Neutrophil (primary cell): ENCODE results near the gene TMEM26.

ENCODE experiments used
- H3K27ac ChIP-seq: fragments of 200-600 bp; sonication (generic); 2 replicates; pipeline ENCODE4 v1.5.1; 2016; ENCODE audit warnings: mild to moderate bottlenecking, moderate library complexity
- H3K27me3 ChIP-seq: fragments of 200-600 bp; sonication (generic); 2 replicates; pipeline ENCODE4 v1.6.0; 2016; ENCODE audit warnings: mild to moderate bottlenecking
- H3K36me3 ChIP-seq: fragments of 200-600 bp; sonication (generic); 2 replicates; pipeline ENCODE4 v1.5.1; 2017
- H3K4me1 ChIP-seq, 2 experiments: fragments of 200-600 bp in 1 of 2; sonication (generic) in 1 of 2; 1 replicate in 1 of 2; 2 replicates in 1 of 2; pipeline versions ENCODE4 v1.5.1 to v1.6.1; 2013 to 2016; ENCODE audit warnings: low read depth in 1 of 2, low read length in 1 of 2, mild to moderate bottlenecking in 1 of 2, moderate library complexity in 1 of 2; ENCODE audit not compliant: control insufficient read depth in 1 of 2, insufficient read depth in 1 of 2
- H3K4me3 ChIP-seq, 2 experiments: fragments of 200-600 bp in 1 of 2; sonication (generic) in 1 of 2; 1 replicate in 1 of 2; 2 replicates in 1 of 2; pipeline ENCODE4 v1.5.1; 2013 to 2016; ENCODE audit warnings: low read depth in 1 of 2, low read length in 1 of 2, mild to moderate bottlenecking in 1 of 2, moderate library complexity in 1 of 2
- H3K9me3 ChIP-seq: fragments of 200-600 bp; sonication (generic); 2 replicates; pipeline ENCODE4 v1.5.1; 2016
- CTCF ChIP-seq: fragments of 200-600 bp; sonication (generic); IDR thresholded peaks from 2 replicates; pipeline ENCODE4 v1.5.1; 2016; ENCODE audit warnings: antibody characterized with exemption

Gene TMEM26

GRCh38 chr10:61376377-61376776, 76.8 kb downstream of the TMEM26 start:
- no peaks in the 10 kb centered on the region for H3K4me1 ChIP-seq
- TF ChIP-seq CTCF, result no peak
- no peaks in the 10 kb centered on the region for H3K9me3 ChIP-seq
- H3K27ac ChIP-seq, result no peak overlapping the region
- H3K36me3 ChIP-seq, result no peaks in the 10 kb centered on the region
- H3K27me3 ChIP-seq, result no peaks in the 10 kb centered on the region
- H3K4me3 ChIP-seq, result no peak overlapping the region

- no peaks in the 10 kb centered on the region for H3K27me3 ChIP-seq
- H3K4me1 ChIP-seq, result no peaks in the 10 kb centered on the region
- H3K27ac ChIP-seq, result no peak overlapping the region
- no peaks in the 10 kb centered on the region for H3K36me3 ChIP-seq
- no peak for TF ChIP-seq CTCF
- no peak overlapping the region for H3K4me3 ChIP-seq
- no peaks in the 10 kb centered on the region for H3K9me3 ChIP-seq
These were observed 86.8 kb downstream of the TMEM26 start for GRCh38 chr10:61366365-61366764.

- Histone ChIP-seq H3K36me3 (no peaks in the 10 kb centered on the region), H3K27me3 (no peaks in the 10 kb centered on the region), H3K4me1 (no peaks in the 10 kb centered on the region), H3K9me3 (no peaks in the 10 kb centered on the region), H3K27ac (no peak overlapping the region), H3K4me3 (no peak overlapping the region)
- TF ChIP-seq CTCF, result no peak
These were observed 88.6 kb downstream of the TMEM26 start for GRCh38 chr10:61364619-61365018.

- Histone ChIP-seq H3K27me3 (no peaks in the 10 kb centered on the region), H3K4me1 (no peaks in the 10 kb centered on the region), H3K36me3 (no peaks in the 10 kb centered on the region), H3K4me3 (no peak overlapping the region), H3K27ac (no peak overlapping the region), H3K9me3 (no peaks in the 10 kb centered on the region)
- no peak for TF ChIP-seq CTCF
These were observed 90.2 kb downstream of the TMEM26 start for GRCh38 chr10:61363006-61363405.

- H3K4me1 ChIP-seq, result no peaks in the 10 kb centered on the region
- no peak overlapping the region for H3K4me3 ChIP-seq
- no peaks in the 10 kb centered on the region for H3K9me3 ChIP-seq
- H3K27ac ChIP-seq, result no peak overlapping the region
- H3K36me3 ChIP-seq, result no peaks in the 10 kb centered on the region
- no peaks in the 10 kb centered on the region for H3K27me3 ChIP-seq
- TF ChIP-seq CTCF, result no peak
These were observed 93.7 kb downstream of the TMEM26 start for GRCh38 chr10:61359452-61359851.

- Histone ChIP-seq H3K4me3 (no peak overlapping the region), H3K27me3 (no peaks in the 10 kb centered on the region), H3K4me1 (no peaks in the 10 kb centered on the region), H3K27ac (no peak overlapping the region), H3K9me3 (no peaks in the 10 kb centered on the region), H3K36me3 (no peaks in the 10 kb centered on the region)
- no peak for TF ChIP-seq CTCF
These were observed 95.5 kb downstream of the TMEM26 start for GRCh38 chr10:61357687-61358086.
